OCI-LY3 (cell line): ENCODE results near the gene DNAH17.

ENCODE experiments used
- H2AFZ ChIP-seq: fragments of 200-600, 300-600 bp; shearing (Covaris generic); 2 replicates; pipeline ENCODE4 v1.6.0; 2014; ENCODE audit warnings: antibody characterized with exemption, low read depth, low read length
- H3K27ac ChIP-seq: fragments of 200-600, 300-600 bp; sonication (generic); 2 replicates; pipeline ENCODE4 v1.5.1; 2014; ENCODE audit warnings: mild to moderate bottlenecking, low read length, moderate library complexity, mixed read lengths
- H3K27me3 ChIP-seq: fragments of 200-600, 300-600 bp; sonication (generic); 2 replicates; pipeline ENCODE4 v1.6.1; 2014; ENCODE audit warnings: low read depth, low read length, mixed read lengths
- H3K36me3 ChIP-seq: fragments of 200-600, 300-600 bp; sonication (generic); replicated peaks from 2 replicates; pipeline ENCODE3; 2014; ENCODE audit warnings: low read depth, low read length, mixed read lengths
- H3K4me1 ChIP-seq: fragments of 300-600, 200-600 bp; sonication (generic); 2 replicates; pipeline ENCODE4 v1.6.1; 2014; ENCODE audit warnings: low read length, mixed read lengths
- H3K4me2 ChIP-seq: fragments of 200-600, 300-600 bp; sonication (generic); 2 replicates; pipeline ENCODE4 v1.6.1; 2014; ENCODE audit warnings: low read length, mixed read lengths
- H3K4me3 ChIP-seq: fragments of 300-600, 200-600 bp; sonication (generic); 2 replicates; pipeline ENCODE4 v1.5.1; 2014; ENCODE audit warnings: antibody characterized with exemption, mild to moderate bottlenecking, low read length, moderate library complexity
- H3K79me2 ChIP-seq: fragments of 300-600, 200-600 bp; shearing (Covaris generic); 2 replicates; pipeline ENCODE4 v1.6.1; 2014; ENCODE audit warnings: mild to moderate bottlenecking, low read length, mixed read lengths
- H3K9ac ChIP-seq: fragments of 300-600, 200-600 bp; shearing (Covaris generic); 2 replicates; pipeline ENCODE4 v1.6.0; 2014; ENCODE audit warnings: mild to moderate bottlenecking, low read length, moderate library complexity
- H3K9me3 ChIP-seq: fragments of 200-600, 300-600 bp; shearing (Covaris generic); 2 replicates; pipeline ENCODE4 v1.6.1; 2014; ENCODE audit warnings: low read length, mixed read lengths; ENCODE audit not compliant: insufficient read depth
- H4K20me1 ChIP-seq: fragments of 200-600, 300-600 bp; sonication (generic); 2 replicates; pipeline ENCODE4 v1.6.1; 2016; ENCODE audit warnings: low read length, mixed read lengths; ENCODE audit not compliant: insufficient read depth
- CTCF ChIP-seq: fragments of 200-600, 300-600 bp; sonication (generic); IDR thresholded peaks from 2 replicates; pipeline ENCODE4 v1.5.1; 2014; ENCODE audit warnings: antibody characterized with exemption, low read length, low read depth
- EZH2phosphoT487 ChIP-seq: fragments of 200-600 bp; shearing (Covaris generic); IDR thresholded peaks from 2 replicates; pipeline ENCODE4 v1.6.1; 2018; ENCODE audit warnings: antibody characterized with exemption, mixed run types, low read depth

The DNAH17 gene

DNA sequence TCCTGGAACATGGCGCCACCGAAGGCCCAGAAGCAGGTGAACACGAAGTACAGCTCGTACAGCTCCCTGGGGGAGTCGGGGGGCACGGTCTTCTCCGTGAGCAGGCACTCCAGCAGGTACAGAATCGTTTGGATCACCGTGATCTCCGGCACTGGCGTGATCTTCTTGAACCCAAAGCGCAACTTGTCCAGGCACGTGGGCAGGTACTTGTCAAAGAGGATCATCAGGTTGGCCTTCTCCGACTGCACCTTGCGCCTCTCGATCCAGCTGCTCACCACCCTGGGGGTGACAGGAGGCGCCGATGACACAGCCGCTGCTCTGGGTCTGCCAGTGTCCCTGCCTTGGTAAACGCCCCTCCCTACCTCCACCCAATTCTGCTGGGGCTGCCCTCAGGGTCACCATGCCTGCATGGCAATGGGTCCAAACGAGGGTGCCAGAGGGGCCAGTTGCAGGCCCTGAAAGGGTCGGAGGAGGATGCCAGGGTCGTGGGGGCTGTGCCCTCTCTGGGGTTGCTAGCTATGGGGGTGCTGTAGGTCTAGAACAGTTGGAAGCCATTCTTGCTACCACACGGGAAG is 90.9 kb downstream of the DNAH17 start:
- no peak for TF ChIP-seq CTCF
- no peak for TF ChIP-seq EZH2phosphoT487
- H3K27ac ChIP-seq = no peak overlapping the region

DNA sequence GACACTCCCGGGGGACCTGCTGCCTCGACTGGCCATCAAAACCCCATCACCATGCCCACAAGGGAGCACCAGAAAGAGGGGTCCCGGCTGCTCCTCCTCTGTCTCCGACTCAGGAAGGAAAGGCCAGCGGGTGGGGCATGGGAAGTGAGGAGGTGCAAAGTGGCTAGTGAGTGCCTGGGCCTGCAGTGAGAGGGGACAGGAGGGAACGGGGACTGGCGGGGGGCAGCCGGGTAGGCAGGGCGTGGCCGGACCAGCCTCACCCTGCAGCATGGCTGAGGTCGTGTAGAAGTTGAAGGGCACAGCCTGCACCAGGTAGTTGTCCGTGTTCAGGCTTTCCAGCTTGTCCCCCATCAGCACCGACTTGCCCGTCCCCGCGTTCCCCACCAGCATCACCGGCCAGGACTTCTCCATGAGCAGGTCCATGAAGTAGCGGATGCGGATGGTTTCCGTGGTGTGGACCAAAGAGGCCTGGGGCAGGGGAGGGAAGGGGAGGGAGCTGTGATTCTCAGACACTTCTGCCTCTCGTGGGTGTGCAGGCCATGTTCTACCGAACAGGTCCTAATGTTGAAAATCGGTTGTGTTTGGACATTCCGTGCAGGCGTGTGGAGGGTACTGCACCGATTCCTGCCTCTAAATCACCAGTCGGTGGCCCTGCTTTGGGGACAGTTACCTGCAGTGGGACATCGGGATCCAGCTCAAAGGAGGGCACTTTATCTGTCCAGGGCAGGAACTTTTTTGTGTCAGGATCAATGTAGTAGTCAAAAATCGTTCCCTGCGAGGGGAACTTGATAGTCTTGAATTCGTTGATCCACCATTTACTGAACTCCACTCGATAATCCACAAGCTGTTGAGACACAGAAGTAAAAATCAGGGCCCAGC is 91.7 kb downstream of the DNAH17 start:
- Histone ChIP-seq H3K4me2 (no peak overlapping the region), H3K4me1 (no peaks in the 10 kb centered on the region), H3K4me3 (no peak overlapping the region), H3K9me3 (no peaks in the 10 kb centered on the region), H4K20me1 (no peaks in the 10 kb centered on the region), H3K27ac (no peak overlapping the region), H3K79me2 (no peaks in the 10 kb centered on the region), H3K9ac (no peak overlapping the region), H3K36me3 (no peaks in the 10 kb centered on the region), H2AFZ (no peak overlapping the region), H3K27me3 (peaks cover 2% of the 10 kb centered on the region; the same call in 1 of the 2 replicates)
- TF ChIP-seq CTCF = no peak
- no peak for TF ChIP-seq EZH2phosphoT487

More for the DNA sequence above, 90.9 kb downstream of the DNAH17 start:
- H3K4me3 ChIP-seq = no peak overlapping the region
- H3K79me2 ChIP-seq = no peaks in the 10 kb centered on the region
- H4K20me1 ChIP-seq = no peaks in the 10 kb centered on the region
- H3K27me3 ChIP-seq = peaks cover 2% of the 10 kb centered on the region; the same call in 1 of the 2 replicates
- H3K36me3 ChIP-seq = no peaks in the 10 kb centered on the region
- no peaks in the 10 kb centered on the region for H3K9me3 ChIP-seq
- no peaks in the 10 kb centered on the region for H3K4me1 ChIP-seq
- no peak overlapping the region for H2AFZ ChIP-seq
- no peak overlapping the region for H3K9ac ChIP-seq
- H3K4me2 ChIP-seq = no peak overlapping the region

DNA sequence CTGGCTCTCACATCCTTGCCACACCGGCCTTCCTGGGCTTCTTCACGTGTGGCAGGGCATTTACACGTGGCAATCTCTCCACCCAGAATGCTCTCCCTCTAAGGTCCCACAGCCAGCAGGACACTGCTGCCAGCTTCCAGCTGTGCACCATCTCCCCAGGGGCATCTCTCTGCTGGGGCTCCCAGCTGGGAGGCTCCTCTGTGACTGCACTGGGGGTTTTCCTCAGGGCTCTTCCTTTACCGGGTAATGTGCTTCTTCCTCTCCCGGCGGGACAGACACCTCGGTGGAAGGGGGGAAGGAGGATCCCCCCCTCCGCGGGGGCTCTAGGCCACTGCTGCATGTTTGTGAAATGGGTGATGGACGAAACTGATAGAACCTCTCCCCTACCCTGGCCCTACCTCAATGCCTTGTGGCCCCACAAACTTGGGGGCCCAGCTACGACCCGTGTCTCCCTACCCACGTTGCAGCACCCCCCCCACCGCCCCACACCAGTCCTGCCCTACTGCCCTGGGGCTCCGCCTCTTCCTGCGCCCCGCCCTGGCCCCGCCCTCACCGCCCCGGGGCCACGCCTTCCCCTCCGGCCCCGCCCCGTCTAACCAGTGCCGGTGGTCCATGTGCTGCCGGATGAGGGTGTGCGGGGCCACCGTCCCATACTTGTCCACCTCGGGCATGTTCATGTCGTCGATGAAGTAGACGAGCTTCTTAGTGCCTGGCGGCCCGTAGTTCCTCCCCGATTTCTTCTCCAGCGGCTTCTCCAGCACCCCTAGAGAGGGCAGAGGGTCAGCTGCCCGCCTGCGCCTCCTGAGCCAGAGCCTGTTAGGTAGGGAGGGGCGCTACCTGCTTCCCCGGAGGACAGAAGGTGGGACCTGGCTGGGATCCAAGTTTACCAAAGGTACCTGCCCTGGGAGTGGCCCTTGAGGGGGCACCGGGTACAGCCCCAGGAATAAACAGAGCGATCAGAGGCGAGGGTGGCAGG is 92.6 kb downstream of the DNAH17 start:
- H3K27me3 ChIP-seq = no peaks in the 10 kb centered on the region; the same call in 1 of the 2 replicates
- H2AFZ ChIP-seq = no peak overlapping the region
- no peaks in the 10 kb centered on the region for H3K79me2 ChIP-seq
- H3K36me3 ChIP-seq = no peaks in the 10 kb centered on the region
- no peak overlapping the region for H3K4me3 ChIP-seq
- TF ChIP-seq CTCF (no peak), EZH2phosphoT487 (no peak)
- no peaks in the 10 kb centered on the region for H4K20me1 ChIP-seq
- no peak overlapping the region for H3K4me2 ChIP-seq
- H3K4me1 ChIP-seq = no peaks in the 10 kb centered on the region
- no peak overlapping the region for H3K9ac ChIP-seq
- H3K27ac ChIP-seq = no peak overlapping the region
- no peaks in the 10 kb centered on the region for H3K9me3 ChIP-seq
